ENCODE results near the gene CDH13. TPM values are rescaled to one million over a fixed set of nuclear protein-coding genes. Genes with fewer than 3 reads are reported as not detected.

CDH13 gene
- total and polyA plus RNA-seq, 7 donors = 6.1 to 30.7 (median 22.8) TPM

- H3K27me3 ChIP-seq (ENCODE audit: insufficient read depth in 3 of 3, low read length in 2 of 3) = no peaks in the 10 kb centered on the region
- no peak for ATAC-seq
Measured at GRCh38 chr16:82776470-82777146, 149.8 kb downstream of the CDH13 start.

GRCh38 chr16:82782715-82783251 is 156.0 kb downstream of the CDH13 start:
- intact Hi-C loops (cut with DNase I) = loop anchor here in 1 of 2 donors (1.0 kb wide), 1 partner anchor 15 kb away; no protein-coding TSS in a partner anchor
- 8 to 12% (median 10%) methylated on average over 11 of the region's 11 CpGs for WGBS, 3 donors
- Histone ChIP-seq H3K4me1 (peaks cover 34% of the 10 kb centered on the region), H3K27ac (peak overlapping the region; percentile 91), H3K4me3 (peak overlapping the region; percentile 54), H3K36me3 (ENCODE audit: insufficient read depth in 1 of 2, low read depth in 1 of 2) (no peaks in the 10 kb centered on the region), H3K27me3 (ENCODE audit: insufficient read depth in 3 of 3, low read length in 2 of 3) (no peaks in the 10 kb centered on the region), H3K9me3 (no peaks in the 10 kb centered on the region)
- no peak for TF ChIP-seq CTCF (IDR thresholded peaks at IDR 0.05)
- DNase-seq (peak in 1 of 2 donors; percentile 19), ATAC-seq (peak; percentile 86 to 88 (median 88))

More at GRCh38 chr16:82776470-82777146, 149.8 kb downstream of the CDH13 start:
- Histone ChIP-seq H3K27ac (no peak overlapping the region), H3K4me3 (no peak overlapping the region), H3K4me1 (peaks cover 31% of the 10 kb centered on the region), H3K36me3 (ENCODE audit: insufficient read depth in 1 of 2, low read depth in 1 of 2) (no peaks in the 10 kb centered on the region), H3K9me3 (no peaks in the 10 kb centered on the region)
- TF ChIP-seq CTCF (IDR thresholded peaks at IDR 0.05) = no peak
- intact Hi-C loops (cut with DNase I) = loop anchor here in 1 of 2 donors (5.0 kb wide), 1 partner anchor 144 kb away; no protein-coding TSS in a partner anchor
- 87 to 92% (median 92%) methylated on average over 5 of the region's 5 CpGs for whole genome bisulfite sequencing, 3 donors
- DNase-seq = no peak

- no peak for TF ChIP-seq CTCF (IDR thresholded peaks at IDR 0.05)
- Histone ChIP-seq H3K9me3 (no peaks in the 10 kb centered on the region), H3K36me3 (ENCODE audit: insufficient read depth in 1 of 2, low read depth in 1 of 2) (no peaks in the 10 kb centered on the region), H3K27ac (no peak overlapping the region), H3K4me3 (no peak overlapping the region), H3K4me1 (peaks cover 34% of the 10 kb centered on the region), H3K27me3 (ENCODE audit: insufficient read depth in 3 of 3, low read length in 2 of 3) (no peaks in the 10 kb centered on the region)
- 65 to 75% (median 67%) methylated on average over 8 of the region's 8 CpGs for WGBS, 3 donors
- ATAC-seq (no peak), DNase-seq (no peak)
- intact Hi-C loops (cut with DNase I) = no loop called here
Measured at GRCh38 chr16:82783933-82784572, 157.3 kb downstream of the CDH13 start.

- no peaks in the 10 kb centered on the region for H3K27me3 ChIP-seq (ENCODE audit: insufficient read depth in 3 of 3, low read length in 2 of 3)
- DNase-seq (no peak), ATAC-seq (no peak)
- H3K4me3 ChIP-seq = no peak overlapping the region
- H3K9me3 ChIP-seq = no peaks in the 10 kb centered on the region
- 89 to 96% (median 94%) methylated on average over 3 of the region's 3 CpGs for WGBS, 3 donors
- intact Hi-C loops (cut with DNase I) = no loop called here
- peaks cover 34% of the 10 kb centered on the region for H3K4me1 ChIP-seq
- H3K27ac ChIP-seq = no peak overlapping the region
- TF ChIP-seq CTCF (IDR thresholded peaks at IDR 0.05) = no peak
- H3K36me3 ChIP-seq (ENCODE audit: insufficient read depth in 1 of 2, low read depth in 1 of 2) = no peaks in the 10 kb centered on the region
Measured at GRCh38 chr16:82784573-82784968, 157.8 kb downstream of the CDH13 start.

Measured in psoas muscle (tissue), 8 donors.